ENCODE data around the gene NFE2L1.

The NFE2L1 gene

GRCh38 chr17:48045316-48046001 lies 2.7 kb upstream of the NFE2L1 start:
- peaks cover 13% of the 10 kb centered on the region for H3K36me3 Mint-ChIP-seq (ENCODE audit: insufficient read depth)
- no peak overlapping the region for H3K27ac Mint-ChIP-seq
- DNase-seq (no peak), ATAC-seq (replicated peaks) (no peak)
- H3K4me3 Mint-ChIP-seq = no peak overlapping the region
- H3K9me3 Mint-ChIP-seq = no peaks in the 10 kb centered on the region
- peaks cover 29 to 34% of the 10 kb centered on the region in 2 donors for H3K4me1 Mint-ChIP-seq (ENCODE audit: low read depth in 2 of 2)
- H3K27me3 Mint-ChIP-seq = peaks cover 0 to 8% of the 10 kb centered on the region in 2 donors

- no peak for DNase-seq
- peaks cover 0 to 6% of the 10 kb centered on the region in 2 donors for H3K27me3 Mint-ChIP-seq
- H3K4me1 Mint-ChIP-seq (ENCODE audit: low read depth in 2 of 2) = peaks cover 34 to 38% of the 10 kb centered on the region in 2 donors
- H3K27ac Mint-ChIP-seq = peak overlapping the region in 1 of 2 donors; percentile 94
- H3K9me3 Mint-ChIP-seq = no peaks in the 10 kb centered on the region
- H3K36me3 Mint-ChIP-seq (ENCODE audit: insufficient read depth) = peaks cover 17% of the 10 kb centered on the region
- peak overlapping the region in 1 of 2 donors; percentile 81 for H3K4me3 Mint-ChIP-seq
- no peak for ATAC-seq (replicated peaks)
Measured at GRCh38 chr17:48046296-48046695, 1.9 kb upstream of the NFE2L1 start.

GRCh38 chr17:48047113-48047740 lies 932 bp upstream of the NFE2L1 start:
- peaks cover 41 to 44% of the 10 kb centered on the region in 2 donors for H3K4me1 Mint-ChIP-seq (ENCODE audit: low read depth in 2 of 2)
- H3K27me3 Mint-ChIP-seq = no peaks in the 10 kb centered on the region
- H3K36me3 Mint-ChIP-seq (ENCODE audit: insufficient read depth) = peaks cover 17% of the 10 kb centered on the region
- H3K9me3 Mint-ChIP-seq = no peaks in the 10 kb centered on the region
- ATAC-seq (replicated peaks) (no peak), DNase-seq (no peak)
- H3K27ac Mint-ChIP-seq = peak overlapping the region; percentile 94 to 95
- peak overlapping the region; percentile 81 to 83 for H3K4me3 Mint-ChIP-seq

- peak in 1 of 3 experiments; percentile 18 for DNase-seq
- H3K27ac Mint-ChIP-seq = peak overlapping the region; percentile 94 to 95
- peak overlapping the region; percentile 81 to 83 for H3K4me3 Mint-ChIP-seq
Measured at GRCh38 chr17:48048384-48049126, 396 bp downstream of the NFE2L1 start.

GRCh38 chr17:48051283-48051682 lies 3.1 kb downstream of the NFE2L1 start:
- peaks cover 24% of the 10 kb centered on the region for H3K36me3 Mint-ChIP-seq (ENCODE audit: insufficient read depth)
- H3K4me1 Mint-ChIP-seq (ENCODE audit: low read depth in 2 of 2) = peaks cover 58 to 68% of the 10 kb centered on the region in 2 donors
- no peak overlapping the region for H3K4me3 Mint-ChIP-seq
- no peaks in the 10 kb centered on the region for H3K27me3 Mint-ChIP-seq
- ATAC-seq (replicated peaks) (no peak), DNase-seq (no peak)
- H3K9me3 Mint-ChIP-seq = no peaks in the 10 kb centered on the region
- peak overlapping the region in 1 of 2 donors; percentile 77 for H3K27ac Mint-ChIP-seq

More at GRCh38 chr17:48048384-48049126, 396 bp downstream of the NFE2L1 start:
- Mint-ChIP-seq H3K36me3 (ENCODE audit: insufficient read depth) (peaks cover 17% of the 10 kb centered on the region), H3K27me3 (no peaks in the 10 kb centered on the region), H3K9me3 (no peaks in the 10 kb centered on the region), H3K4me1 (ENCODE audit: low read depth in 2 of 2) (peaks cover 49 to 57% of the 10 kb centered on the region in 2 donors)
- ATAC-seq (replicated peaks) = no peak

- H3K27me3 Mint-ChIP-seq = no peaks in the 10 kb centered on the region
- H3K36me3 Mint-ChIP-seq (ENCODE audit: insufficient read depth) = peaks cover 29% of the 10 kb centered on the region
- ATAC-seq (replicated peaks) (no peak), DNase-seq (no peak)
- H3K9me3 Mint-ChIP-seq = no peaks in the 10 kb centered on the region
- peak overlapping the region in 1 of 2 donors; percentile 77 for H3K27ac Mint-ChIP-seq
- H3K4me3 Mint-ChIP-seq = no peak overlapping the region
- H3K4me1 Mint-ChIP-seq (ENCODE audit: low read depth in 2 of 2) = peaks cover 56 to 70% of the 10 kb centered on the region in 2 donors
Measured at GRCh38 chr17:48051706-48052486, 3.7 kb downstream of the NFE2L1 start.

GRCh38 chr17:48052956-48053757 lies 5.0 kb downstream of the NFE2L1 start:
- no peaks in the 10 kb centered on the region for H3K27me3 Mint-ChIP-seq
- peaks cover 47 to 63% of the 10 kb centered on the region in 2 donors for H3K4me1 Mint-ChIP-seq (ENCODE audit: low read depth in 2 of 2)
- H3K9me3 Mint-ChIP-seq = no peaks in the 10 kb centered on the region
- H3K4me3 Mint-ChIP-seq = no peak overlapping the region
- peaks cover 27% of the 10 kb centered on the region for H3K36me3 Mint-ChIP-seq (ENCODE audit: insufficient read depth)
- no peak for DNase-seq
- peak overlapping the region; percentile 58 to 73 for H3K27ac Mint-ChIP-seq
- no peak for ATAC-seq (replicated peaks)

GRCh38 chr17:48053758-48054237 lies 5.6 kb downstream of the NFE2L1 start:
- Mint-ChIP-seq H3K4me3 (no peak overlapping the region), H3K36me3 (ENCODE audit: insufficient read depth) (peaks cover 27% of the 10 kb centered on the region), H3K4me1 (ENCODE audit: low read depth in 2 of 2) (peaks cover 48 to 61% of the 10 kb centered on the region in 2 donors), H3K9me3 (no peaks in the 10 kb centered on the region), H3K27me3 (no peaks in the 10 kb centered on the region), H3K27ac (peak overlapping the region; percentile 58 to 73)
- ATAC-seq (replicated peaks) = no peak
- DNase-seq = no peak

GRCh38 chr17:48054238-48055185 lies 6.4 kb downstream of the NFE2L1 start:
- Mint-ChIP-seq H3K9me3 (no peaks in the 10 kb centered on the region), H3K36me3 (ENCODE audit: insufficient read depth) (peaks cover 32% of the 10 kb centered on the region), H3K27ac (peak overlapping the region; percentile 9 to 61), H3K4me3 (no peak overlapping the region), H3K27me3 (no peaks in the 10 kb centered on the region), H3K4me1 (ENCODE audit: low read depth in 2 of 2) (peaks cover 43 to 53% of the 10 kb centered on the region in 2 donors)
- no peak for DNase-seq
- ATAC-seq (replicated peaks) = no peak

- Mint-ChIP-seq H3K9me3 (no peaks in the 10 kb centered on the region), H3K36me3 (ENCODE audit: insufficient read depth) (peaks cover 36% of the 10 kb centered on the region), H3K4me1 (ENCODE audit: low read depth in 2 of 2) (peaks cover 34 to 43% of the 10 kb centered on the region in 2 donors), H3K27ac (peak overlapping the region; percentile 47 to 61), H3K27me3 (no peaks in the 10 kb centered on the region), H3K4me3 (no peak overlapping the region)
- ATAC-seq (replicated peaks) = no peak
- DNase-seq = no peak
Measured at GRCh38 chr17:48055531-48056245, 7.5 kb downstream of the NFE2L1 start.

GRCh38 chr17:48056246-48056745 lies 8.1 kb downstream of the NFE2L1 start:
- no peaks in the 10 kb centered on the region for H3K27me3 Mint-ChIP-seq
- H3K4me1 Mint-ChIP-seq (ENCODE audit: low read depth in 2 of 2) = peaks cover 31 to 40% of the 10 kb centered on the region in 2 donors
- no peak overlapping the region for H3K4me3 Mint-ChIP-seq
- H3K36me3 Mint-ChIP-seq (ENCODE audit: insufficient read depth) = peaks cover 36% of the 10 kb centered on the region
- DNase-seq (no peak), ATAC-seq (replicated peaks) (no peak)
- H3K9me3 Mint-ChIP-seq = no peaks in the 10 kb centered on the region
- peak overlapping the region; percentile 47 to 61 for H3K27ac Mint-ChIP-seq

Data from effector memory CD8-positive, alpha-beta T cell (primary cell).